ENCODE data around the gene PTGER2.

PTGER2 gene

GRCh38 chr14:52307376-52307775 is 6.7 kb upstream of the PTGER2 start:
- no peak for DNase-seq

DNA sequence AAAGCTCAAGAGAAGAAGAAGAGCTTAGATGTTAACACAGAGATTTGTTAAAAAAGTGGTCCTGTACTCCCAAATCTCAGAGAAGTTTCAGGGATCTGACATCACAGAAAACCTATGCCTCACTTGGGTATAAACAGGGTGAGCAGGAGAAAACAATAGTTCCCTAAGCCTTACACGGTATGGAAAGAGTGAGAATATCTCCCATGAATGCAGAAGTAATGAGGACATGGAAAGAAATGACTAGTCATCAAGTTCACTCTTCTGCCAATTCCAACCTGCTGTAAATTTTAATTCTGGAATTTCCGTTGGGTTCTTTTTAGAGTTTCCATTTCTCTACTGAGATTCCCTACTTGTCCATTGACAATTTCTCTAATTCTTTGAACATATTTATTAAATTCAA is 6.2 kb upstream of the PTGER2 start:
- DNase-seq, result no peak

GRCh38 chr14:52310541-52310940 is 3.6 kb upstream of the PTGER2 start:
- DNase-seq, result no peak

- DNase-seq, result no peak
Measured at GRCh38 chr14:52312931-52313355, 1.2 kb upstream of the PTGER2 start.

- DNase-seq, result no peak
Measured at GRCh38 chr14:52313462-52313861, 650 bp upstream of the PTGER2 start.

GRCh38 chr14:52314595-52315354 is 663 bp downstream of the PTGER2 start:
- no peak for DNase-seq

- DNase-seq, result no peak
Measured at GRCh38 chr14:52315355-52315718, 1.2 kb downstream of the PTGER2 start.

DNA sequence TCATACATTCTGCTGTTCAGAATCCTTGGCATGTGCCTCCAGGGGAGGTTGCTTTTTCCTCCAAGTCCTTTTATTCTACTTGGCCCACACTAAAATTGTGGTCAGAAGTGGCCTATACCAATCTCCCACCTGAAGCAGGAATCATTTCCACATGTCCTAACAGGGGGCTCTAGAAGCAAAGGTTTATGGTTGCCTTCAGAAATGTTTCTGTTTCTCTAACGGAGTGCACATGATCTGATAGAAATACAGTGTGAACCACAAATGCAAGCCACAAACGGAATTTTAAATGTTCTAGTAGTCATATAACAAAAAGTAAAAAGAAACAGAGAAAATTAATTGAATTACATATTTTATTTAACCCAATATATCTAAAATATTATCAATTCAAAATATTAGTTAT is 4.0 kb downstream of the PTGER2 start:
- DNase-seq, result no peak

DNA sequence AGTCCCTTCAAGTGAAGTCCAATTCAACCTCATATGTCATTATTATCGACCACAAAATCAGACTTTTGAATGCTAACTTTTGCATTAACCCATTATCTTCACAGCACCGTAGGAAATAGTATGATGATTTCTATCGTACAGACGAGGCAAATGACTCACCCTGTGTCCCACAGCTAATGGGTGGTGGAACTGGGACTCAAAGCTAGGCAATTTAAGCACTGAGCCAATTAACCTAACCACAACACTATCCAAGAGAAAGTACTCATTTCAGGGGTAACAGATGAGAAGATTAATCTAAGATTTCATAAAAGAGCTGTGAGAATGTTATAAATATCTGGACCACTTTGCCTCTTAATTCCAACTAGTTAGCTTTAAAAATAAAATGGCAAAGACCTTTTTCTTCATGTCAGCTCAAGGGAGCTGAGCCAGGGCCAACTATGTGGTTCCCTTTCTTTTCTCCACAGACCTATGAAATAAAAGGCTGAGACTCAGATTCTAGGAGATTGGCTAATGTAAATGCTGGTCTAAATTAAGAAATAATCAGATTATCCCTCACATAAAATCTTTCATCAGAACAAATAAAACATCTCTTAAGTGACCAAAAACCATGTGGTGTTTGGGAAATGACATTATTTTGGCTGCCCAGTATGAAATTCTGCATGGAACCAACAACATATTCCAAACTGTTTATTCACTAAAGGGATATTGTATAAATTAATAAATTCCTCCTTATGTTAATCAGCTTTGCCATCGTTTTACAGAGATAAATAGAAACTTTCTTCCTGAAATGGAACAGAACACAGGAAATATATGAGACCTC is 4.9 kb downstream of the PTGER2 start:
- DNase-seq, result no peak

GRCh38 chr14:52319919-52320318 is 5.8 kb downstream of the PTGER2 start:
- DNase-seq, result no peak

- no peak for DNase-seq
Measured at GRCh38 chr14:52325126-52325525, 11.0 kb downstream of the PTGER2 start.

- no peak for DNase-seq
Measured at GRCh38 chr14:52325630-52326029, 11.5 kb downstream of the PTGER2 start.

DNA sequence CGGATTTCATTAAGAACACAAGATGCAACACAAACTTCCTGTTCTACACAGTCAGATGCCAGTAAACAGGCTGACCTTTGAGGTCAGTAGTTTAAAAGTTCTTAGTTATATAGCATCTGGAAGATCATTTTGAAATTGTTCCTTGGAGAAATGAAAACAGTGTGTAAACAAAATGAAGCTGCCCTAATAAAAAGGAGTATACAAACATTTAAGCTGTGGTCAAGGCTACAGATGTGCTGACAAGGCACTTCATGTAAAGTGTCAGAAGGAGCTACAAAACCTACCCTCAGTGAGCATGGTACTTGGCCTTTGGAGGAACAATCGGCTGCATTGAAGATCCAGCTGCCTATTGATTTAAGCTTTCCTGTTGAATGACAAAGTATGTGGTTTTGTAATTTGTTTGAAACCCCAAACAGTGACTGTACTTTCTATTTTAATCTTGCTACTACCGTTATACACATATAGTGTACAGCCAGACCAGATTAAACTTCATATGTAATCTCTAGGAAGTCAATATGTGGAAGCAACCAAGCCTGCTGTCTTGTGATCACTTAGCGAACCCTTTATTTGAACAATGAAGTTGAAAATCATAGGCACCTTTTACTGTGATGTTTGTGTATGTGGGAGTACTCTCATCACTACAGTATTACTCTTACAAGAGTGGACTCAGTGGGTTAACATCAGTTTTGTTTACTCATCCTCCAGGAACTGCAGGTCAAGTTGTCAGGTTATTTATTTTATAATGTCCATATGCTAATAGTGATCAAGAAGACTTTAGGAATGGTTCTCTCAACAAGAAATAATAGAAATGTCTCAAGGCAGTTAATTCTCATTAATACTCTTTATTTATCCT is 13.5 kb downstream of the PTGER2 start:
- no peak for DNase-seq

GRCh38 chr14:52328276-52328675 is 14.2 kb downstream of the PTGER2 start:
- no peak for DNase-seq

DNA sequence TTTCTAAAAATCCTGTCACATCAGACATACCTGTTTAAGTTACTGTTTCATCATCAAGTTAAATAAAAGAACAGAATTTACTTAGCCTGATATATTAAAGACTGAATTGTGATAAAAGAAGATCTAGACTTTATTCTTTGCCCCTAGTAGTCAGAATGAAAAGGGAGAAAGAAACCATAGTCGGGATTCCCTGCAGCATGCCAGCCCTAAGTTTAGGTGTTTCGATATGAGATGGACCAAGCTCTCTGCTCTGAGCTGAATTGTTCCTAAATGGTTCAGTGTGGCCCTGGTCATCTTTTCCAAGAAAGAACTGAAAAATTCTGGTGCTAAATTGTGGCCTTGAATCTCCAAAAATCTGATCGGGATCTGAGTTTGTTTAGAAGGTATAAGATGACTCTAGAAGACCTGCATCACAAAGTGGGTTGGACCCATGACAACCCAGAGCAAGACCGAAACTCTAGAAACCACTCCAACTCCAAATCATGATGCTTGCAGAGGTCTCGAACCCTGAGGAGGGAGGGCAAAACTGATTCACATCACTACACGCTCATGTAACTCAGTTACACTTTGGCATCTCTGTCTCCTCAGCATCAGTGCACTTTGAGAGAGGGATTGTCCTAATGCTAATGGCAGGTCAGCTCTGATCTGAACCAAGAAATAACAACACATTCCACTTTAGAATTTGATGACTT is 15.7 kb downstream of the PTGER2 start:
- no peak for DNase-seq

DNA sequence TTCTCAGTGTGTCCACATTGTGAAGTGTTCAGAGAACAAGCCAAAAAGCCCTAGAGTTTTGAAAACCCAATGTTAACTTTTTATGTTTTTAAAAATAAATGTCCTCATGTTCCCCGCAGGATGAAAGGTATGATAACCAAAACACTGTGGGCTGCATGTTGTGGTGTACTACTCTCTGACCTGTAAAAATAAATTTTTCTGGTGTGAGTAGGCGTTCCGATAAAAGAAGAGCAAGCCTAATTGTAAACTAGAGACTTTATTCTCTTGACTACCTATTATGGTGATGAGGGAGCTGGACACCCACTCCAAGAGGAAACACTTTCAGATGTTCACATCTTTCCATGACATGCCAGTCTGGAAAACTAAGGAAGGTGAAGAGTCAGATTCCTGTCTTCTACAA is 18.2 kb downstream of the PTGER2 start:
- no peak for DNase-seq

- DNase-seq, result no peak
Measured at GRCh38 chr14:52333108-52333507, 19.0 kb downstream of the PTGER2 start.

DNA sequence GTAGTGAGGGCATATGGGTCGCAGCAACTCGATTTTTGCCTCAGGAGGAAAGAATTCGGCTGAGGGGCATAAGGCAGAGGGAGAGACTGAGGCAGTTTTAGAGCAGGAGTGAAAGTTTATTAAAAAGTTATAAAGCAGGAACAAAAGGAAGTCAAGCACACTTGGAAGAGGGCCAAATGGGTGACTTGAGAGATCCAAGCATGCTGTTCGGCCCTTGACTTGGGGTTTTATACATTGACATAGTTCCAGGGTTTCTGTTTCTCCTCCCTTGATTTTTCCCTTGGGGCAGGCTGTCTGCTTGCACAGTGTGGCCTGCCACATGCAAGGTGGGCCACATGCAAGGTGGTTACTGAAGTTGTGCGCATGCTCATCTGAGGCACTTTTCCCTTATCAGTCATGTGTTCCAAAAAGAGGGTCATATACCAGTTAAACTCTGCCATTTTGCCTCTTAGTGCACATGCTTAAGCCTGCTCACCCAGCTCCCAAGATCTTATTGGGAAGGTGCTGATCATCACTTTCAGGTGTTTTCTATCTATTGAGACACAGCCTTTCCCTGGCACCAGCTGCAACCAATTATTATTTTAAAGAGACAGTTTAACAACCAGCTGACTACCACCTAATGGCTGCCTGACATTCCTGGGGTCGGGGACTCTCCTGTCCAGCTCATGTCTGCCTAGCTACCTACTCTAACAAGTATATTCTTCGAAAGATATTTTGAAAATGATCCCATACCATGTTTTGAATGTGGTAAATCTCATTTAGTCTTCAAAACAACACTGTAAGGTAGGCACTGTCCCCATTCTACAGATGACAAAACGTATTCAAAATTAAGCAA is 19.9 kb downstream of the PTGER2 start:
- no peak for DNase-seq

DNA sequence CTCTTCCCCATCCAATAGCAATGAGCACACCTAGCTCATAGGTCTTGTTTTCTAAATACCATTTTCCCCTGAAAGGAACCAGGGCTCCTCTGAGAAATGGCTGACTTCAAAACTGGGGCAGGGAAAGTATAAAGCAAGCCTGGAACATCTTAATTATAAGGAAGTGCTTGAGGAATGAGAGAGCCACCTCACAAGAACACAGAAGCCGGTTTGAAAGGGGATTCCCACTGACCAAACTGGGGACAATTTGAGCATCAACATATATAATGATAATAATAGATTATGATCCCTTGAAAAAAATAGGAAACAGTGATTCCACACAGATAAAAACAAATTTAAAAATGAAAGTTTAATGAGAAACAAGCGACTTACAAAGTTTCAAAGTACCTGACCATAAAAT is 22.1 kb downstream of the PTGER2 start:
- DNase-seq, result no peak

- no peak for DNase-seq
Measured at GRCh38 chr14:52338051-52338681, 24.1 kb downstream of the PTGER2 start.

GRCh38 chr14:52339262-52339661 is 25.1 kb downstream of the PTGER2 start:
- no peak for DNase-seq

All from NCI-H1417 treated with DMSO at 0.1 percent for 48 hours (cell line).